Activated CD8-positive, alpha-beta memory T cell treated with anti-CD3 and anti-CD28 coated beads for 1 hour (primary cell): ENCODE results near the gene MRE11.

Experiments
- DNase-seq, 2 donors: peaks; one replicate each; pipeline ENCODE4 v3.0.0-alpha.2; 2020; ENCODE audit warnings: low read depth in 1 of 2; ENCODE audit errors: extremely low read depth in 1 of 2

MRE11 gene

GRCh38 chr11:94493281-94494125 is at the start of gene MRE11, which contains the start of gene ANKRD49:
Gene MRE11, minus strand, starts transcription at chr11:94493844. Its CDS starts 1,043 bp downstream, at chr11:94492801.
Gene ANKRD49, plus strand, starts transcription at chr11:94493984. Its CDS starts 2,710 bp downstream, at chr11:94496694.
- peak; percentile 79 to 91 for DNase-seq

- no peak for DNase-seq
These were observed 45.8 kb upstream of the MRE11 start for GRCh38 chr11:94539420-94539819.

- DNase-seq, result no peak
These were observed 43.5 kb upstream of the MRE11 start for GRCh38 chr11:94537031-94537600.

GRCh38 chr11:94536386-94536785 is 42.7 kb upstream of the MRE11 start:
- DNase-seq, result no peak

- no peak for DNase-seq
These were observed 40.3 kb upstream of the MRE11 start for GRCh38 chr11:94533696-94534630.

- no peak for DNase-seq
These were observed 39.6 kb upstream of the MRE11 start for GRCh38 chr11:94533206-94533605.

- no peak for DNase-seq
These were observed 38.6 kb upstream of the MRE11 start for GRCh38 chr11:94532211-94532610.

GRCh38 chr11:94528551-94528950 is 34.9 kb upstream of the MRE11 start:
- no peak for DNase-seq

- DNase-seq, result no peak
These were observed 33.2 kb upstream of the MRE11 start for GRCh38 chr11:94526645-94527438.

GRCh38 chr11:94525546-94526324 is 32.1 kb upstream of the MRE11 start:
- DNase-seq, result no peak

- DNase-seq, result no peak
These were observed 30.7 kb upstream of the MRE11 start for GRCh38 chr11:94524341-94524740.

- DNase-seq, result no peak
These were observed 28.0 kb upstream of the MRE11 start for GRCh38 chr11:94521684-94522083.

GRCh38 chr11:94519478-94520084 is 25.9 kb upstream of the MRE11 start:
- no peak for DNase-seq

GRCh38 chr11:94518300-94518699 is 24.7 kb upstream of the MRE11 start:
- DNase-seq, result no peak

- no peak for DNase-seq
These were observed 23.1 kb upstream of the MRE11 start for GRCh38 chr11:94516725-94517124.

GRCh38 chr11:94515398-94515797 is 21.8 kb upstream of the MRE11 start:
- no peak for DNase-seq

- no peak for DNase-seq
These were observed 19.4 kb upstream of the MRE11 start for GRCh38 chr11:94513091-94513490.

- DNase-seq, result peak; percentile 11 to 22
These were observed 18.5 kb upstream of the MRE11 start, which contains the start of gene C11orf97 for GRCh38 chr11:94511932-94512781. Gene C11orf97, plus strand, starts transcription at chr11:94512461. Its CDS starts 68 bp downstream, at chr11:94512529.
